ENCODE data around the gene NCEH1.
"Not testable (repeated sequence)": the region's sequence is repeated elsewhere in the genome, so short reads cannot be mapped to it uniquely, and the experiment has no call there.

DNA sequence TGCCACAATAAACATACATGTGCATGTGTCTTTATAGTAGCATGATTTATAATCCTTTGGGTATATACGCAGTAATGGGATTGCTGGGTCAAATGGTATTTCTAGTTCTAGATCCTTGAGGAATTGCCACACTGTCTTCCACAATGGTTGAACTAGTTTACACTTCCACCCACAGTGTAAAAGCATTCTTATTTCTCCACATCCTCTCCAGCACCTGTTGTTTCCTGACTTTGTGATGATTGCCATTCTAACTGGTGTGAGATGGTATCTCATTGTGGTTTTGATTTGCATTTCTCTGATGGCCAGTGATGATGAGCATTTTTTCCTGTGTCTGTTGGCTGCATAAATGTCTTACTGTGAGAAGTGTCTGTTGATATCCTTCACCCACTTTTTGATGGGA lies 50.4 kb downstream of the NCEH1 start:
- not testable (repeated sequence) for TF ChIP-seq CTCF (IDR thresholded peaks at IDR 0.05); NFE2L1 (CRISPR knock-in tag; IDR thresholded peaks at IDR 0.05); USF2 (CRISPR knock-in tag; IDR thresholded peaks at IDR 0.05); FOXP4 (CRISPR knock-in tag; IDR thresholded peaks at IDR 0.05); ZNF416 (CRISPR knock-in tag; IDR thresholded peaks at IDR 0.05); NR2C2 (CRISPR knock-in tag; IDR thresholded peaks at IDR 0.05); CBFB (CRISPR knock-in tag; IDR thresholded peaks at IDR 0.05; ENCODE audit: low read depth); FOXK1 (CRISPR knock-in tag; IDR thresholded peaks at IDR 0.05); ATF2 (CRISPR knock-in tag; IDR thresholded peaks at IDR 0.05; ENCODE audit: borderline replicate concordance, low read depth); ZNF121 (CRISPR knock-in tag; IDR thresholded peaks at IDR 0.05); FOXJ3 (CRISPR knock-in tag; IDR thresholded peaks at IDR 0.05; ENCODE audit: borderline replicate concordance); ZNF219 (CRISPR knock-in tag; IDR thresholded peaks at IDR 0.05; ENCODE audit: borderline replicate concordance)
- TF ChIP-seq, protein P1, sequence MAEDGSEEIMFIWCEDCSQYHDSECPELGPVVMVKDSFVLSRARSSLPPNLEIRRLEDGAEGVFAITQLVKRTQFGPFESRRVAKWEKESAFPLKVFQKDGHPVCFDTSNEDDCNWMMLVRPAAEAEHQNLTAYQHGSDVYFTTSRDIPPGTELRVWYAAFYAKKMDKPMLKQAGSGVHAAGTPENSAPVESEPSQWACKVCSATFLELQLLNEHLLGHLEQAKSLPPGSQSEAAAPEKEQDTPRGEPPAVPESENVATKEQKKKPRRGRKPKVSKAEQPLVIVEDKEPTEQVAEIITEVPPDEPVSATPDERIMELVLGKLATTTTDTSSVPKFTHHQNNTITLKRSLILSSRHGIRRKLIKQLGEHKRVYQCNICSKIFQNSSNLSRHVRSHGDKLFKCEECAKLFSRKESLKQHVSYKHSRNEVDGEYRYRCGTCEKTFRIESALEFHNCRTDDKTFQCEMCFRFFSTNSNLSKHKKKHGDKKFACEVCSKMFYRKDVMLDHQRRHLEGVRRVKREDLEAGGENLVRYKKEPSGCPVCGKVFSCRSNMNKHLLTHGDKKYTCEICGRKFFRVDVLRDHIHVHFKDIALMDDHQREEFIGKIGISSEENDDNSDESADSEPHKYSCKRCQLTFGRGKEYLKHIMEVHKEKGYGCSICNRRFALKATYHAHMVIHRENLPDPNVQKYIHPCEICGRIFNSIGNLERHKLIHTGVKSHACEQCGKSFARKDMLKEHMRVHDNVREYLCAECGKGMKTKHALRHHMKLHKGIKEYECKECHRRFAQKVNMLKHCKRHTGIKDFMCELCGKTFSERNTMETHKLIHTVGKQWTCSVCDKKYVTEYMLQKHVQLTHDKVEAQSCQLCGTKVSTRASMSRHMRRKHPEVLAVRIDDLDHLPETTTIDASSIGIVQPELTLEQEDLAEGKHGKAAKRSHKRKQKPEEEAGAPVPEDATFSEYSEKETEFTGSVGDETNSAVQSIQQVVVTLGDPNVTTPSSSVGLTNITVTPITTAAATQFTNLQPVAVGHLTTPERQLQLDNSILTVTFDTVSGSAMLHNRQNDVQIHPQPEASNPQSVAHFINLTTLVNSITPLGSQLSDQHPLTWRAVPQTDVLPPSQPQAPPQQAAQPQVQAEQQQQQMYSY (CRISPR knock-in tag; IDR thresholded peaks at IDR 0.05) = not testable (repeated sequence)
- TF ChIP-seq, protein P2, sequence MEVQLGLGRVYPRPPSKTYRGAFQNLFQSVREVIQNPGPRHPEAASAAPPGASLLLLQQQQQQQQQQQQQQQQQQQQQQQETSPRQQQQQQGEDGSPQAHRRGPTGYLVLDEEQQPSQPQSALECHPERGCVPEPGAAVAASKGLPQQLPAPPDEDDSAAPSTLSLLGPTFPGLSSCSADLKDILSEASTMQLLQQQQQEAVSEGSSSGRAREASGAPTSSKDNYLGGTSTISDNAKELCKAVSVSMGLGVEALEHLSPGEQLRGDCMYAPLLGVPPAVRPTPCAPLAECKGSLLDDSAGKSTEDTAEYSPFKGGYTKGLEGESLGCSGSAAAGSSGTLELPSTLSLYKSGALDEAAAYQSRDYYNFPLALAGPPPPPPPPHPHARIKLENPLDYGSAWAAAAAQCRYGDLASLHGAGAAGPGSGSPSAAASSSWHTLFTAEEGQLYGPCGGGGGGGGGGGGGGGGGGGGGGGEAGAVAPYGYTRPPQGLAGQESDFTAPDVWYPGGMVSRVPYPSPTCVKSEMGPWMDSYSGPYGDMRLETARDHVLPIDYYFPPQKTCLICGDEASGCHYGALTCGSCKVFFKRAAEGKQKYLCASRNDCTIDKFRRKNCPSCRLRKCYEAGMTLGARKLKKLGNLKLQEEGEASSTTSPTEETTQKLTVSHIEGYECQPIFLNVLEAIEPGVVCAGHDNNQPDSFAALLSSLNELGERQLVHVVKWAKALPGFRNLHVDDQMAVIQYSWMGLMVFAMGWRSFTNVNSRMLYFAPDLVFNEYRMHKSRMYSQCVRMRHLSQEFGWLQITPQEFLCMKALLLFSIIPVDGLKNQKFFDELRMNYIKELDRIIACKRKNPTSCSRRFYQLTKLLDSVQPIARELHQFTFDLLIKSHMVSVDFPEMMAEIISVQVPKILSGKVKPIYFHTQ (CRISPR knock-in tag; IDR thresholded peaks at IDR 0.05) = not testable (repeated sequence)
